Glutamatergic neuron (in vitro differentiated cells): ENCODE results near the gene SPEG. TPM values are rescaled to one million over a fixed set of nuclear protein-coding genes. Genes with fewer than 3 reads are reported as not detected.

ENCODE experiments used
- DNase-seq: peaks from one replicate; pipeline ENCODE4 v3.0.0; 2022
- H3K27ac Mint-ChIP-seq: one replicate; pipeline ENCODE4 v1.8.0; 2020; ENCODE audit warnings: mild to moderate bottlenecking, mixed read lengths, inconsistent platforms; ENCODE audit not compliant: unreplicated experiment
- H3K27me3 Mint-ChIP-seq: one replicate; pipeline ENCODE4 v1.8.0; 2020; ENCODE audit warnings: mild to moderate bottlenecking, moderate library complexity, mixed read lengths, inconsistent platforms; ENCODE audit not compliant: unreplicated experiment
- H3K36me3 Mint-ChIP-seq: one replicate; pipeline ENCODE4 v1.8.0; 2020; ENCODE audit warnings: mild to moderate bottlenecking, mixed read lengths, inconsistent platforms; ENCODE audit not compliant: unreplicated experiment
- H3K4me1 Mint-ChIP-seq: one replicate; pipeline ENCODE4 v1.8.0; 2020; ENCODE audit warnings: mild to moderate bottlenecking, low read depth, mixed read lengths, inconsistent platforms; ENCODE audit not compliant: unreplicated experiment
- H3K4me3 Mint-ChIP-seq: one replicate; pipeline ENCODE4 v1.8.0; 2020; ENCODE audit warnings: mild to moderate bottlenecking, mixed read lengths, inconsistent platforms; ENCODE audit not compliant: unreplicated experiment
- H3K9me3 Mint-ChIP-seq: one replicate; pipeline ENCODE4 v1.8.0; 2020; ENCODE audit warnings: mild to moderate bottlenecking, moderate library complexity, mixed read lengths, inconsistent platforms; ENCODE audit not compliant: unreplicated experiment
- CTCF ChIP-seq: fragments of 200-600 bp; sonication (generic); IDR thresholded peaks from one replicate; pipeline ENCODE4 v1.5.0; 2021; ENCODE audit not compliant: partially characterized antibody, unreplicated experiment
- total RNA-seq: library from RNA; stranded (reverse); fragmentation: NEBNext Ultra II Directional; extraction: Animal tissue kit (Norgen Biotek cat#: 25700); gene quantifications from one replicate; pipeline ENCODE4 v1.2.1, GENCODE V29; 2021; ENCODE audit not compliant: unreplicated experiment

The SPEG gene
- total RNA-seq, 1 donor from 2014 or later = 92.9 TPM

- no peak for DNase-seq
- peaks cover 11% of the 10 kb centered on the region for H3K4me1 Mint-ChIP-seq
- no peak for TF ChIP-seq CTCF
- H3K27ac Mint-ChIP-seq = no peak overlapping the region
- peak overlapping the region; percentile 93 for H3K4me3 Mint-ChIP-seq
- peaks cover 16% of the 10 kb centered on the region for H3K27me3 Mint-ChIP-seq
- H3K9me3 Mint-ChIP-seq = peaks cover 9% of the 10 kb centered on the region
- no peaks in the 10 kb centered on the region for H3K36me3 Mint-ChIP-seq
These were observed 7.8 kb downstream of the SPEG start for GRCh38 chr2:219442256-219443015.

- Mint-ChIP-seq H3K4me1 (peaks cover 11% of the 10 kb centered on the region), H3K27ac (no peak overlapping the region), H3K4me3 (peak overlapping the region; percentile 93), H3K27me3 (peaks cover 16% of the 10 kb centered on the region), H3K9me3 (peaks cover 9% of the 10 kb centered on the region), H3K36me3 (no peaks in the 10 kb centered on the region)
- no peak for DNase-seq
- TF ChIP-seq CTCF = no peak
These were observed 8.5 kb downstream of the SPEG start for GRCh38 chr2:219443016-219443696.

- peaks cover 16% of the 10 kb centered on the region for H3K27me3 Mint-ChIP-seq
- H3K4me1 Mint-ChIP-seq = peaks cover 11% of the 10 kb centered on the region
- TF ChIP-seq CTCF = no peak
- DNase-seq = no peak
- no peak overlapping the region for H3K4me3 Mint-ChIP-seq
- H3K27ac Mint-ChIP-seq = peak overlapping the region; percentile 48
- no peaks in the 10 kb centered on the region for H3K36me3 Mint-ChIP-seq
- peaks cover 9% of the 10 kb centered on the region for H3K9me3 Mint-ChIP-seq
These were observed 9.0 kb downstream of the SPEG start for GRCh38 chr2:219443697-219444023.

- H3K27me3 Mint-ChIP-seq = peaks cover 20% of the 10 kb centered on the region
- peak overlapping the region; percentile 72 for H3K4me3 Mint-ChIP-seq
- peaks cover 14% of the 10 kb centered on the region for H3K4me1 Mint-ChIP-seq
- peaks cover 9% of the 10 kb centered on the region for H3K9me3 Mint-ChIP-seq
- no peak for DNase-seq
- H3K27ac Mint-ChIP-seq = no peak overlapping the region
- no peaks in the 10 kb centered on the region for H3K36me3 Mint-ChIP-seq
- no peak for TF ChIP-seq CTCF
These were observed 10.0 kb downstream of the SPEG start for GRCh38 chr2:219444566-219445091.

GRCh38 chr2:219445220-219445640, 10.6 kb downstream of the SPEG start:
- peaks cover 13% of the 10 kb centered on the region for H3K9me3 Mint-ChIP-seq
- H3K4me1 Mint-ChIP-seq = peaks cover 18% of the 10 kb centered on the region
- H3K36me3 Mint-ChIP-seq = no peaks in the 10 kb centered on the region
- H3K27me3 Mint-ChIP-seq = peaks cover 24% of the 10 kb centered on the region
- peak overlapping the region; percentile 88 for H3K27ac Mint-ChIP-seq
- no peak for TF ChIP-seq CTCF
- H3K4me3 Mint-ChIP-seq = peak overlapping the region; percentile 72
- no peak for DNase-seq
